Gastroesophageal sphincter (tissue), 3 donors: ENCODE measurements around the gene TMEM108.

ENCODE experiments used
- EP300 ChIP-seq: sonication (generic); formaldehyde crosslinking; IDR thresholded peaks from one replicate; pipeline ENCODE4 v1.6.1; 2017; ENCODE audit warnings: antibody characterized with exemption, mild to moderate bottlenecking
- POLR2A ChIP-seq, 2 donors: fragments of 450-650 bp; IDR thresholded peaks; one replicate each; pipeline ENCODE4 v1.6.1; 2017; ENCODE audit warnings: antibody characterized with exemption in 2 of 2, mild to moderate bottlenecking in 2 of 2, moderate library complexity in 1 of 2
- POLR2AphosphoS5 ChIP-seq: sonication (generic); formaldehyde crosslinking; IDR thresholded peaks from one replicate; pipeline ENCODE4 v1.6.1; 2017; ENCODE audit warnings: antibody characterized with exemption
- TF ChIP-seq, protein P1 (sequence below), 4 experiments: fragments of 200-600 bp in 2 of 4; fragments of 450-650 bp in 2 of 4; sonication (generic) in 1 of 4; IDR thresholded peaks; one replicate each; pipeline ENCODE4 v1.5.1; 2017 to 2019; ENCODE audit warnings: antibody characterized with exemption in 4 of 4, mild to moderate bottlenecking in 2 of 4, moderate library complexity in 2 of 4

DNA sequence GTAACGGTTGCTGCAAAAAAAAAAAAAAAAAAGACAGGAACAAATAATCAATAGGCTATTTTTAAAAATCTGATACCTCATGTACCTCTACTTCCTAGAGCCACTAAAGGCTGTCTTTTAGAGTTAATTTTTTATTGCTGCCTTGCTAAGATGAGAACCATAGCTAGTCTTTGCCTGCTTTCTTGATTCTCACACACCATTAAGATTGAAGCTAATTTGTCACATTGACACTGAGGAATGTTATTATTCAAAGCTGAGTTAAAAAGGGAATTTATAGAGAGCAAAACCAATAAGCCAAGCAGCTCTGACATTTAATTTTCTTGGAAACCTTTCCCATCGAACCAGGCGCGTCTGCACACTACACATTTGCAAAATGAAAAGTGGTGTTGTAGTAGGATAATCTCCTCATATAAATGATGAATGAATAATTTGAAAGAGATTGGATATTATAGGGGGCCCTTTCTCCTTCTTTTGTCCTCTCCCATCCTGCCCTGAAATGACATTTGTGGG is 149.7 kb downstream of the TMEM108 start:
- TF ChIP-seq, protein P1, sequence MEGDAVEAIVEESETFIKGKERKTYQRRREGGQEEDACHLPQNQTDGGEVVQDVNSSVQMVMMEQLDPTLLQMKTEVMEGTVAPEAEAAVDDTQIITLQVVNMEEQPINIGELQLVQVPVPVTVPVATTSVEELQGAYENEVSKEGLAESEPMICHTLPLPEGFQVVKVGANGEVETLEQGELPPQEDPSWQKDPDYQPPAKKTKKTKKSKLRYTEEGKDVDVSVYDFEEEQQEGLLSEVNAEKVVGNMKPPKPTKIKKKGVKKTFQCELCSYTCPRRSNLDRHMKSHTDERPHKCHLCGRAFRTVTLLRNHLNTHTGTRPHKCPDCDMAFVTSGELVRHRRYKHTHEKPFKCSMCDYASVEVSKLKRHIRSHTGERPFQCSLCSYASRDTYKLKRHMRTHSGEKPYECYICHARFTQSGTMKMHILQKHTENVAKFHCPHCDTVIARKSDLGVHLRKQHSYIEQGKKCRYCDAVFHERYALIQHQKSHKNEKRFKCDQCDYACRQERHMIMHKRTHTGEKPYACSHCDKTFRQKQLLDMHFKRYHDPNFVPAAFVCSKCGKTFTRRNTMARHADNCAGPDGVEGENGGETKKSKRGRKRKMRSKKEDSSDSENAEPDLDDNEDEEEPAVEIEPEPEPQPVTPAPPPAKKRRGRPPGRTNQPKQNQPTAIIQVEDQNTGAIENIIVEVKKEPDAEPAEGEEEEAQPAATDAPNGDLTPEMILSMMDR (IDR thresholded peaks at IDR 0.05): no peak
- no peak for TF ChIP-seq POLR2A (IDR thresholded peaks at IDR 0.05)
- no peak for TF ChIP-seq EP300
- TF ChIP-seq POLR2AphosphoS5: no peak
